ENCODE results near the gene TIGD2.

The TIGD2 gene

GRCh38 chr4:89110986-89111832, at the start of gene TIGD2:
TIGD2 (plus strand) TSS chr4:89111533; CDS start chr4:89112975, 1,442 bp downstream.
- DNase-seq (ENCODE audit: low spot score): peak; percentile 90

GRCh38 chr4:89064848-89065247, 46.5 kb upstream of the TIGD2 start:
- DNase-seq (ENCODE audit: low spot score): no peak

- DNase-seq (ENCODE audit: low spot score): no peak
Observed at GRCh38 chr4:89067417-89067816, 43.9 kb upstream of the TIGD2 start.

- DNase-seq (ENCODE audit: low spot score): no peak
Observed at GRCh38 chr4:89069481-89069880, 41.9 kb upstream of the TIGD2 start.

- DNase-seq (ENCODE audit: low spot score): no peak
Observed at GRCh38 chr4:89070041-89070440, 41.3 kb upstream of the TIGD2 start.

GRCh38 chr4:89071311-89071710, 40.0 kb upstream of the TIGD2 start:
- DNase-seq (ENCODE audit: low spot score): no peak

- no peak for DNase-seq (ENCODE audit: low spot score)
Observed at GRCh38 chr4:89072921-89073320, 38.4 kb upstream of the TIGD2 start.

- DNase-seq (ENCODE audit: low spot score): no peak
Observed at GRCh38 chr4:89077761-89078160, 33.6 kb upstream of the TIGD2 start.

- DNase-seq (ENCODE audit: low spot score): no peak
Observed at GRCh38 chr4:89078300-89078699, 33.0 kb upstream of the TIGD2 start.

- DNase-seq (ENCODE audit: low spot score): no peak
Observed at GRCh38 chr4:89099034-89099433, 12.3 kb upstream of the TIGD2 start.

GRCh38 chr4:89099471-89099870, 11.9 kb upstream of the TIGD2 start:
- no peak for DNase-seq (ENCODE audit: low spot score)

GRCh38 chr4:89100853-89101252, 10.5 kb upstream of the TIGD2 start:
- DNase-seq (ENCODE audit: low spot score): no peak

GRCh38 chr4:89101256-89102161, 9.8 kb upstream of the TIGD2 start:
- no peak for DNase-seq (ENCODE audit: low spot score)

- DNase-seq (ENCODE audit: low spot score): no peak
Observed at GRCh38 chr4:89105726-89106125, 5.6 kb upstream of the TIGD2 start.

- no peak for DNase-seq (ENCODE audit: low spot score)
Observed at GRCh38 chr4:89108091-89108490, 3.2 kb upstream of the TIGD2 start.

- DNase-seq (ENCODE audit: low spot score): no peak
Observed at GRCh38 chr4:89109841-89110540, 1.3 kb upstream of the TIGD2 start.

- DNase-seq (ENCODE audit: low spot score): no peak
Observed at GRCh38 chr4:89110541-89110985, 770 bp upstream of the TIGD2 start.

GRCh38 chr4:89111833-89112563, 665 bp downstream of the TIGD2 start:
- peak; percentile 76 for DNase-seq (ENCODE audit: low spot score)

GRCh38 chr4:89113415-89113814, 2.1 kb downstream of the TIGD2 start:
- no peak for DNase-seq (ENCODE audit: low spot score)

GRCh38 chr4:89114100-89114499, 2.8 kb downstream of the TIGD2 start:
- DNase-seq (ENCODE audit: low spot score): no peak

GRCh38 chr4:89117115-89117514, 5.8 kb downstream of the TIGD2 start:
- no peak for DNase-seq (ENCODE audit: low spot score)

GRCh38 chr4:89119166-89119565, 7.8 kb downstream of the TIGD2 start:
- DNase-seq (ENCODE audit: low spot score): no peak

Measured in RKO (cell line).